ENCODE data around the gene KRTAP3-2.

GRCh38 chr17:40984226-40984625 is 15.5 kb downstream of the KRTAP3-2 start, which contains the start of gene KRT40:
- TF ChIP-seq MAX (IDR thresholded peaks at IDR 0.05) (no peak), ZNF274 (IDR thresholded peaks at IDR 0.05; ENCODE audit: low read depth, low read length) (no peak), ZFX (IDR thresholded peaks at IDR 0.05) (no peak), CTCF (IDR thresholded peaks at IDR 0.05 in 2 of 3, conservative IDR thresholded peaks at IDR 0.05 in 1 of 3; ENCODE audit: borderline replicate concordance in 1 of 3, insufficient read depth in 1 of 3, low read depth in 2 of 3, low read length in 2 of 3) (no peak), POLR2A (IDR thresholded peaks at IDR 0.05; ENCODE audit: borderline replicate concordance, extremely low read depth, insufficient read depth, insufficient read length) (no peak), REST (IDR thresholded peaks at IDR 0.05; ENCODE audit: low read depth) (no peak), FOSL1 (IDR thresholded peaks at IDR 0.05; ENCODE audit: low read depth) (no peak), CEBPB (IDR thresholded peaks at IDR 0.05; ENCODE audit: low read depth) (no peak), RAD21 (IDR thresholded peaks at IDR 0.05; ENCODE audit: low read depth) (no peak), POLR2AphosphoS5 (IDR thresholded peaks at IDR 0.05; ENCODE audit: low read depth, low read length) (no peak)

All from HCT116 (cell line).